Gastrocnemius medialis (tissue), 4 donors: Measurements from ENCODE around the gene FEZ2.

Source experiments
- POLR2A ChIP-seq, 2 donors: fragments of 450-650 bp; IDR thresholded peaks; one replicate each; pipeline ENCODE4 v1.6.1; 2017; ENCODE audit warnings: antibody characterized with exemption in 2 of 2, mild to moderate bottlenecking in 2 of 2, moderate library complexity in 2 of 2
- TF ChIP-seq, protein P1 (sequence below), 5 experiments: fragments of 450-650 bp in 3 of 5; fragments of 200-600 bp in 2 of 5; sonication (generic) in 2 of 5; IDR thresholded peaks in 4 of 5; conservative IDR thresholded peaks in 1 of 5; 1 replicate in 4 of 5; 2 replicates in 1 of 5; pipeline ENCODE4 v1.5.1; 2016 to 2019; ENCODE audit warnings: antibody characterized with exemption in 5 of 5, mild to moderate bottlenecking in 3 of 5, moderate library complexity in 3 of 5

- no peak for TF ChIP-seq POLR2A (IDR thresholded peaks at IDR 0.05)
- TF ChIP-seq, protein P1, sequence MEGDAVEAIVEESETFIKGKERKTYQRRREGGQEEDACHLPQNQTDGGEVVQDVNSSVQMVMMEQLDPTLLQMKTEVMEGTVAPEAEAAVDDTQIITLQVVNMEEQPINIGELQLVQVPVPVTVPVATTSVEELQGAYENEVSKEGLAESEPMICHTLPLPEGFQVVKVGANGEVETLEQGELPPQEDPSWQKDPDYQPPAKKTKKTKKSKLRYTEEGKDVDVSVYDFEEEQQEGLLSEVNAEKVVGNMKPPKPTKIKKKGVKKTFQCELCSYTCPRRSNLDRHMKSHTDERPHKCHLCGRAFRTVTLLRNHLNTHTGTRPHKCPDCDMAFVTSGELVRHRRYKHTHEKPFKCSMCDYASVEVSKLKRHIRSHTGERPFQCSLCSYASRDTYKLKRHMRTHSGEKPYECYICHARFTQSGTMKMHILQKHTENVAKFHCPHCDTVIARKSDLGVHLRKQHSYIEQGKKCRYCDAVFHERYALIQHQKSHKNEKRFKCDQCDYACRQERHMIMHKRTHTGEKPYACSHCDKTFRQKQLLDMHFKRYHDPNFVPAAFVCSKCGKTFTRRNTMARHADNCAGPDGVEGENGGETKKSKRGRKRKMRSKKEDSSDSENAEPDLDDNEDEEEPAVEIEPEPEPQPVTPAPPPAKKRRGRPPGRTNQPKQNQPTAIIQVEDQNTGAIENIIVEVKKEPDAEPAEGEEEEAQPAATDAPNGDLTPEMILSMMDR (IDR thresholded peaks at IDR 0.05 in 4 of 5, conservative IDR thresholded peaks at IDR 0.05 in 1 of 5) = no peak
Observed at GRCh38 chr2:36582951-36583350, 15.0 kb downstream of the FEZ2 start.
